ENCODE results near the gene CFDP1.

GRCh38 chr16:75266738-75267630 is 166.3 kb downstream of the CFDP1 start:
- TF ChIP-seq CTCF (IDR thresholded peaks at IDR 0.05; ENCODE audit: low read depth, low read length) (no peak), EZH2phosphoT487 (IDR thresholded peaks at IDR 0.05; ENCODE audit: low read depth) (no peak)

All from OCI-LY3 (cell line).